Fibroblast of lung (primary cell): ENCODE data around the gene TENM4. TPM values are rescaled to one million over a fixed set of nuclear protein-coding genes. Genes with fewer than 3 reads are reported as not detected.

Experiments
- DNase-seq, 2 donors: peaks; one replicate each; pipeline versions ENCODE4 v3.0.0 to v3.0.0-alpha.2; 2010; ENCODE audit warnings: low read depth in 2 of 2
- H2AFZ ChIP-seq: 2 replicates; pipeline ENCODE4 v1.5.1; 2012; ENCODE audit warnings: low read length, control low read depth, inconsistent platforms
- H3K27ac ChIP-seq: 2 replicates; pipeline ENCODE4 v1.5.1; 2011; ENCODE audit warnings: low read length, control low read depth; ENCODE audit not compliant: insufficient read depth
- H3K27me3 ChIP-seq: 2 replicates; pipeline ENCODE4 v1.5.1; 2011; ENCODE audit warnings: mild to moderate bottlenecking, low read length; ENCODE audit not compliant: control insufficient read depth, insufficient read depth
- H3K36me3 ChIP-seq: 2 replicates; pipeline ENCODE4 v1.5.1; 2011; ENCODE audit warnings: low read length; ENCODE audit not compliant: control insufficient read depth, insufficient read depth
- H3K4me1 ChIP-seq: 2 replicates; pipeline ENCODE4 v1.5.1; 2011; ENCODE audit warnings: low read length; ENCODE audit not compliant: control insufficient read depth, insufficient read depth; ENCODE audit errors: extremely low read depth
- H3K4me2 ChIP-seq: 2 replicates; pipeline ENCODE4 v1.5.1; 2011; ENCODE audit warnings: low read length, control low read depth; ENCODE audit not compliant: insufficient read depth; ENCODE audit errors: extremely low read depth
- H3K4me3 ChIP-seq, 4 experiments: fragments of 200-600 bp in 1 of 4; sonication (generic) in 1 of 4; replicated peaks in 1 of 4; 2 replicates each; pipeline ENCODE4 v1.5.1; 2011 to 2016; ENCODE audit warnings: low read length in 4 of 4, low read depth in 3 of 4, mild to moderate bottlenecking in 3 of 4, control low read depth in 2 of 4, inconsistent platforms in 1 of 4, mixed read lengths in 1 of 4; ENCODE audit not compliant: insufficient read depth in 1 of 4; ENCODE audit errors: control extremely low read depth in 1 of 4
- H3K79me2 ChIP-seq: 2 replicates; pipeline ENCODE4 v1.5.1; 2012; ENCODE audit warnings: mild to moderate bottlenecking, low read length, inconsistent platforms; ENCODE audit not compliant: control insufficient read depth, insufficient read depth
- H3K9ac ChIP-seq: 2 replicates; pipeline ENCODE4 v1.5.1; 2011; ENCODE audit warnings: mild to moderate bottlenecking, low read length, control low read depth; ENCODE audit not compliant: insufficient read depth
- H3K9me3 ChIP-seq: 2 replicates; pipeline ENCODE4 v1.5.1; 2012; ENCODE audit warnings: low read depth, low read length; ENCODE audit not compliant: control insufficient read depth, insufficient read depth
- H4K20me1 ChIP-seq: 2 replicates; pipeline ENCODE4 v1.5.1; 2011; ENCODE audit warnings: low read length; ENCODE audit not compliant: control insufficient read depth, insufficient read depth; ENCODE audit errors: extremely low read depth
- CTCF ChIP-seq, 2 donors: IDR thresholded peaks in 1 of 2; conservative IDR thresholded peaks in 1 of 2; 1 replicate in 1 of 2; 2 replicates in 1 of 2; pipeline ENCODE4 v1.5.1; 2011 to 2012; ENCODE audit warnings: low read length in 2 of 2, control low read depth in 1 of 2, inconsistent platforms in 1 of 2, low read depth in 1 of 2, mild to moderate bottlenecking in 1 of 2
- EZH2 ChIP-seq: IDR thresholded peaks from 2 replicates; pipeline ENCODE4 v1.5.1; 2012; ENCODE audit warnings: low read length, control low read depth, mild to moderate bottlenecking; ENCODE audit errors: missing control alignments
- polyA plus RNA-seq, 2 donors: library from polyadenylated mRNA; depleted of rRNA in 1 of 2; stranded (reverse) in 1 of 2; unstranded in 1 of 2; fragments of >200 nt; gene quantifications; 2 replicates each; pipeline ENCODE4 v1.2.1, GENCODE V29; 2011 to 2012; ENCODE audit warnings: missing spikeins in 1 of 2
- total RNA-seq: library from RNA; depleted of rRNA; stranded (reverse); fragments of >200 nt; gene quantifications from 2 replicates; pipeline ENCODE4 v1.2.1, GENCODE V29; 2014

TENM4 gene
- total and polyA plus RNA-seq, 2 donors (not counting 1 experiment from before 2014, with no cell fraction given): 4.6 to 48.4 TPM

GRCh38 chr11:79285756-79286155, 155.1 kb downstream of the TENM4 start:
- Histone ChIP-seq H2AFZ (no peak overlapping the region), H3K4me1 (no peaks in the 10 kb centered on the region), H3K4me3 (no peak overlapping the region), H3K27ac (no peak overlapping the region), H3K9ac (no peak overlapping the region), H3K27me3 (no peaks in the 10 kb centered on the region), H3K79me2 (no peaks in the 10 kb centered on the region), H3K9me3 (no peaks in the 10 kb centered on the region), H4K20me1 (no peaks in the 10 kb centered on the region), H3K4me2 (no peak overlapping the region), H3K36me3 (no peaks in the 10 kb centered on the region)
- DNase-seq: peak in 1 of 2 donors; percentile 58
- no peak for TF ChIP-seq EZH2

DNA sequence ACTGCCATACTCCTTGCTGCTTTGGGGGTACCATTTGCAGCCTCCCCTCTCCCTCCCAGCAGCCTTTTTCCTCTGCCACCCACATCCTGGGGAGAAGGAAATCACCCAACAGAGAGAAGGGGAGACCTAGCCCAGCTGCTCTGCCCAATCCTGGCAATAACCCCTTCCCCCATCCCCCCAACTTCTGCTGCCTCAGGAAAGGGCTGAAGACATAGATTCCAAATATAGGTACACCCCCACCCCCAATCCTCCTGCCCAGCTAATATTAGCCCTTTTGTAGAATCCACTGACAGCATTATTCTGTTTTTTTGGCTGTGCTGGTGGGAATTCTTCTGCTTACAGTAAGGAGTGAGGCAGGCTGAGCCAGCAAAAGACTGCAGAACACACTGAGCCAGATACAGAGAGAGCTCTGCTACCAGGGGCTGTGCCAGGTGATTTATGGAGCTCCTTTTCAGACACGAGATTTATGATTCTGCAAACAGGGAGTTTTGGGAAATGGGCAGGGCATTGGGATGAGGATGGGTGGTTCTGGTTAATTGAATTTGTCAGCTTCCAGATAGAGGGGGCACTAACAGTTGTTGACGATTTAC, 164.0 kb downstream of the TENM4 start:
- H3K9me3 ChIP-seq: no peaks in the 10 kb centered on the region
- H4K20me1 ChIP-seq: no peaks in the 10 kb centered on the region
- H3K4me1 ChIP-seq: peaks cover 12% of the 10 kb centered on the region
- no peak overlapping the region for H3K9ac ChIP-seq
- H2AFZ ChIP-seq: no peak overlapping the region
- H3K27me3 ChIP-seq: no peaks in the 10 kb centered on the region
- no peak overlapping the region for H3K27ac ChIP-seq
- no peak for DNase-seq
- no peaks in the 10 kb centered on the region for H3K79me2 ChIP-seq
- no peak for TF ChIP-seq EZH2
- no peak for TF ChIP-seq CTCF (conservative IDR thresholded peaks at IDR 0.05 in 1 of 2, IDR thresholded peaks at IDR 0.05 in 1 of 2; ENCODE audit: low read depth in 1 of 2, low read length in 2 of 2)
- H3K4me2 ChIP-seq: no peak overlapping the region
- no peak overlapping the region for H3K4me3 ChIP-seq
- H3K36me3 ChIP-seq: no peaks in the 10 kb centered on the region

DNA sequence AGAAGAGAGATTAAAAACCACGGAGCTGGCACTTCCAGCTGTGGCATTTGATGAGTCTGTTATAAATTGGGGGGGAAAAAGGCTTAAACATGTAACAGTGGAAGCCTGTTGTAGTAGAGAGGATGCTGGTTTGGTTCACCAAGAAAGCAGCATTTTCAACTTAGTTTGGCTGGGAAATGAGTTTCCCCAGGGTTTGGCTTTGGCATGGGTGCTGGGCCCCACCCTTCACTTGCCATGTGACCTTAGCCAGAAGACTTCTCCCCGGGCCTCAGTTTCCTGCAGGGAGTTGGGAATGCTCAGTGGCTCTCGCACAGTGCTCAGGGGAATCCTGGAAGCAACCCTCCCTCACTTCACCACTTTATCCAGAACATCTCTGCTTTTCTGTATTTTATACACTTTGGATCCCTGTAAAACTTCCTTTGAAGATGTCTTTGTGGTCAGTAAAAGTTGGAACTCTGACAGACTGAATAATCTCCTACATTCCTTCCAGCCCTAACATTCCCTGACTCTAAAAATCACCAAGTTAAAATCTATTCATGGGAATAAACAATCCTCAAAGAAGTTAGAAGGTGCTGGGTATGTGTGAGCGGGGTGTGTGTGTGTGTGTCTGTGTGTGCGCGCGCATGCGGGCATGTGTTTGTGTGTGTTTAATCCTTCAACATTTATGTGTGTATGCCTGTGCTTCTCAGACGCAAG, 166.0 kb downstream of the TENM4 start:
- no peaks in the 10 kb centered on the region for H3K27me3 ChIP-seq
- peak overlapping the region; percentile 17 for H3K4me2 ChIP-seq
- H4K20me1 ChIP-seq: no peaks in the 10 kb centered on the region
- H3K4me3 ChIP-seq: no peak overlapping the region
- no peaks in the 10 kb centered on the region for H3K36me3 ChIP-seq
- H2AFZ ChIP-seq: no peak overlapping the region
- no peaks in the 10 kb centered on the region for H3K79me2 ChIP-seq
- H3K9me3 ChIP-seq: no peaks in the 10 kb centered on the region
- H3K27ac ChIP-seq: peak overlapping the region; percentile 4
- H3K9ac ChIP-seq: no peak overlapping the region
- H3K4me1 ChIP-seq: peaks cover 12% of the 10 kb centered on the region
- DNase-seq: peak; percentile 49 to 80
- no peak for TF ChIP-seq CTCF (conservative IDR thresholded peaks at IDR 0.05 in 1 of 2, IDR thresholded peaks at IDR 0.05 in 1 of 2; ENCODE audit: low read depth in 1 of 2, low read length in 2 of 2)
- no peak for TF ChIP-seq EZH2
